Esophagus squamous epithelium (tissue), 4 donors: ENCODE data around the gene MLX.

Source experiments
- POLR2A ChIP-seq, 4 donors: fragments of 450-650 bp; IDR thresholded peaks; one replicate each; pipeline ENCODE4 v1.6.1; 2017; ENCODE audit warnings: antibody characterized with exemption in 4 of 4, mild to moderate bottlenecking in 4 of 4, moderate library complexity in 3 of 4
- TF ChIP-seq, protein P1 (sequence below), 6 experiments: fragments of 450-650 bp in 4 of 6; fragments of 200-600 bp in 2 of 6; sonication (generic) in 2 of 6; IDR thresholded peaks; one replicate each; pipeline ENCODE4 v1.5.1; 2016 to 2019; ENCODE audit warnings: antibody characterized with exemption in 6 of 6, mild to moderate bottlenecking in 4 of 6, moderate library complexity in 4 of 6

DNA sequence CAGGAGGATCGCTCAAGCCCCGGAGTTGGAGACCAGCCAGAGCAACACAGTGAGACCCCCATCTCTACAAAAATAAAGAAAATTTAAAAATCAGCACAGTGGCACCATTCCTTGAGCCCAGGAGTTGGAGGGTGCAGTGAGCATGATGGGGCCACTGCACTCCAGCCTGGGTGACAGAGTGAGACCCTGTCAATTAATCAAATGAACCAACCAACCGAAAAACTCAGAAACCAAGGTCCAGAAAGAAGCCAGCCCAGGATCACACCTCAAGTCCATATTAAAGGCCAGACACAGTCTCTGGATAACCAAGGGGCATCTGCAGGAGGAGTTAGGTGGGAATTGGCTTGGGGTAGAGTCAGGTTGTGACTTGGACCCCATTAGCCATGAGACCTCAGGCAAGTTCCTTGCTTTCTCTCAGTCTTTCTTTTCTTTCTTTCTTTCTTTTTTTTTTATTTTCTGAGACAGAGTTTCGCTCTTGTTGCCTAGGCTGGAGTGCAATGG is 11.7 kb upstream of the MLX start:
- TF ChIP-seq, protein P1, sequence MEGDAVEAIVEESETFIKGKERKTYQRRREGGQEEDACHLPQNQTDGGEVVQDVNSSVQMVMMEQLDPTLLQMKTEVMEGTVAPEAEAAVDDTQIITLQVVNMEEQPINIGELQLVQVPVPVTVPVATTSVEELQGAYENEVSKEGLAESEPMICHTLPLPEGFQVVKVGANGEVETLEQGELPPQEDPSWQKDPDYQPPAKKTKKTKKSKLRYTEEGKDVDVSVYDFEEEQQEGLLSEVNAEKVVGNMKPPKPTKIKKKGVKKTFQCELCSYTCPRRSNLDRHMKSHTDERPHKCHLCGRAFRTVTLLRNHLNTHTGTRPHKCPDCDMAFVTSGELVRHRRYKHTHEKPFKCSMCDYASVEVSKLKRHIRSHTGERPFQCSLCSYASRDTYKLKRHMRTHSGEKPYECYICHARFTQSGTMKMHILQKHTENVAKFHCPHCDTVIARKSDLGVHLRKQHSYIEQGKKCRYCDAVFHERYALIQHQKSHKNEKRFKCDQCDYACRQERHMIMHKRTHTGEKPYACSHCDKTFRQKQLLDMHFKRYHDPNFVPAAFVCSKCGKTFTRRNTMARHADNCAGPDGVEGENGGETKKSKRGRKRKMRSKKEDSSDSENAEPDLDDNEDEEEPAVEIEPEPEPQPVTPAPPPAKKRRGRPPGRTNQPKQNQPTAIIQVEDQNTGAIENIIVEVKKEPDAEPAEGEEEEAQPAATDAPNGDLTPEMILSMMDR (IDR thresholded peaks at IDR 0.05) = no peak
- no peak for TF ChIP-seq POLR2A (IDR thresholded peaks at IDR 0.05)
